ENCODE data around the gene GPC3.
"Not testable (repeated sequence)": the region's sequence is repeated elsewhere in the genome, so short reads cannot be mapped to it uniquely, and the experiment has no call there.

GPC3 gene

GRCh38 chrX:133762976-133763548 is 222.3 kb downstream of the GPC3 start:
- DNase-seq (ENCODE audit: low read depth) = not testable (repeated sequence)

- no peak for DNase-seq (ENCODE audit: low read depth)
These were observed 230.7 kb downstream of the GPC3 start for GRCh38 chrX:133754657-133755056.

GRCh38 chrX:133749951-133750350 is 235.4 kb downstream of the GPC3 start:
- DNase-seq (ENCODE audit: low read depth) = no peak

- DNase-seq (ENCODE audit: low read depth) = no peak
These were observed 236.0 kb downstream of the GPC3 start for GRCh38 chrX:133749370-133749769.

- DNase-seq (ENCODE audit: low read depth) = no peak
These were observed 238.2 kb downstream of the GPC3 start for GRCh38 chrX:133747196-133747595.

- DNase-seq (ENCODE audit: low read depth) = no peak
These were observed 238.8 kb downstream of the GPC3 start for GRCh38 chrX:133746593-133746992.

- DNase-seq (ENCODE audit: low read depth) = no peak
These were observed 240.0 kb downstream of the GPC3 start for GRCh38 chrX:133745349-133745748.

GRCh38 chrX:133742602-133743305 is 242.6 kb downstream of the GPC3 start:
- DNase-seq (ENCODE audit: low read depth) = no peak

- no peak for DNase-seq (ENCODE audit: low read depth)
These were observed 244.1 kb downstream of the GPC3 start for GRCh38 chrX:133741303-133741702.

- DNase-seq (ENCODE audit: low read depth) = no peak
These were observed 258.8 kb downstream of the GPC3 start for GRCh38 chrX:133726642-133727041.

GRCh38 chrX:133726211-133726630 is 259.2 kb downstream of the GPC3 start:
- peak; percentile 6 for DNase-seq (ENCODE audit: low read depth)

GRCh38 chrX:133723930-133724329 is 261.5 kb downstream of the GPC3 start:
- DNase-seq (ENCODE audit: low read depth) = no peak

GRCh38 chrX:133722756-133723155 is 262.6 kb downstream of the GPC3 start:
- DNase-seq (ENCODE audit: low read depth) = no peak

- DNase-seq (ENCODE audit: low read depth) = not testable (repeated sequence)
These were observed 265.1 kb downstream of the GPC3 start for GRCh38 chrX:133720269-133720668.

GRCh38 chrX:133715715-133716114 is 269.7 kb downstream of the GPC3 start:
- DNase-seq (ENCODE audit: low read depth) = no peak

GRCh38 chrX:133709501-133709900 is 275.9 kb downstream of the GPC3 start:
- no peak for DNase-seq (ENCODE audit: low read depth)

- no peak for DNase-seq (ENCODE audit: low read depth)
These were observed 278.5 kb downstream of the GPC3 start for GRCh38 chrX:133706890-133707289.

- DNase-seq (ENCODE audit: low read depth) = no peak
These were observed 283.2 kb downstream of the GPC3 start for GRCh38 chrX:133702230-133702629.

- no peak for DNase-seq (ENCODE audit: low read depth)
These were observed 286.2 kb downstream of the GPC3 start for GRCh38 chrX:133699023-133699728.

GRCh38 chrX:133698298-133698697 is 287.1 kb downstream of the GPC3 start:
- DNase-seq (ENCODE audit: low read depth) = no peak

- no peak for DNase-seq (ENCODE audit: low read depth)
These were observed 287.7 kb downstream of the GPC3 start for GRCh38 chrX:133697656-133698055.

- no peak for DNase-seq (ENCODE audit: low read depth)
These were observed 295.3 kb downstream of the GPC3 start for GRCh38 chrX:133689997-133690599.

- DNase-seq (ENCODE audit: low read depth) = no peak
These were observed 299.6 kb downstream of the GPC3 start for GRCh38 chrX:133685822-133686221.

Measured in GM04504 (cell line).